Measurements from ENCODE around the gene SLC12A3. TPM values are rescaled to one million over a fixed set of nuclear protein-coding genes. Genes with fewer than 3 reads are reported as not detected.

The SLC12A3 gene
- total and polyA plus RNA-seq, 2 of the 8 experiments (the other 6 are each of a cell fraction or from before 2014, with no cell fraction given): not detected

GRCh38 chr16:56936950-56937349 lies 71.9 kb downstream of the SLC12A3 start:
- Histone ChIP-seq H3K4me1 (replicated peaks in 1 of 4; ENCODE audit: control insufficient read depth in 3 of 4, insufficient read depth in 4 of 4, low read length in 3 of 4) (peaks cover 0 to 5% (median 3%) of the 10 kb centered on the region in 4 experiments; a peak in 2 of 7 replicates), H4K91ac (replicated peaks; ENCODE audit: insufficient read length, low read length) (no peak overlapping the region), H3K79me2 (ENCODE audit: control insufficient read depth in 1 of 2, insufficient read depth in 2 of 2, low read length in 2 of 2) (peaks cover 0 to 32% of the 10 kb centered on the region in 2 experiments; a peak in 2 of 4 replicates), H2BK5ac (ENCODE audit: low read depth, low read length) (no peak overlapping the region), H3K23ac (ENCODE audit: insufficient read length) (no peak overlapping the region), H3K4ac (replicated peaks; ENCODE audit: insufficient read length, low read depth, low read length) (no peak overlapping the region), H3K9ac (replicated peaks in 1 of 4; ENCODE audit: extremely low read depth in 1 of 4, low read depth in 3 of 4, low read length in 3 of 4) (no peak overlapping the region), H4K8ac (ENCODE audit: extremely low read depth, insufficient read depth, low read length) (no peak overlapping the region), H3K56ac (replicated peaks; ENCODE audit: insufficient read length, low read depth, low read length) (no peak overlapping the region), H2BK120ac (replicated peaks; ENCODE audit: low read depth, low read length) (no peak overlapping the region), H3K4me3 (ENCODE audit: extremely low read depth in 1 of 4, insufficient read depth in 2 of 4, low read depth in 3 of 4, low read length in 4 of 4) (no peak overlapping the region), H3K9me3 (ENCODE audit: insufficient read depth in 2 of 2, low read depth in 1 of 2, low read length in 1 of 2) (no peaks in the 10 kb centered on the region), H3K23me2 (ENCODE audit: low read depth, low read length) (peaks cover 5% of the 10 kb centered on the region; the same call in 1 of the 2 replicates), H2BK12ac (ENCODE audit: low read depth, low read length) (no peak overlapping the region), H3K79me1 (ENCODE audit: low read depth, low read length) (no peaks in the 10 kb centered on the region), H4K20me1 (replicated peaks in 1 of 2; ENCODE audit: control insufficient read depth in 1 of 2, insufficient read depth in 2 of 2, low read length in 2 of 2) (peaks cover 4 to 10% of the 10 kb centered on the region in 2 experiments), H2AK5ac (ENCODE audit: low read depth, low read length) (no peak overlapping the region), H3K4me2 (ENCODE audit: insufficient read depth in 1 of 2, low read depth in 2 of 2, low read length in 2 of 2) (no peak overlapping the region), H2BK20ac (ENCODE audit: low read length) (no peak overlapping the region), H2AFZ (ENCODE audit: low read length) (no peak overlapping the region), H3K27ac (ENCODE audit: low read depth, low read length) (no peak overlapping the region), H3K14ac (ENCODE audit: insufficient read length) (no peak overlapping the region), H2BK15ac (ENCODE audit: low read length) (no peak overlapping the region), H3K27me3 (replicated peaks in 1 of 4; ENCODE audit: control insufficient read depth in 3 of 4, extremely low read depth in 1 of 4, insufficient read depth in 3 of 4, low read length in 3 of 4) (no peaks in the 10 kb centered on the region), H3K18ac (ENCODE audit: extremely low read depth, low read length) (no peak overlapping the region), H4K5ac (ENCODE audit: insufficient read length, low read depth, low read length) (no peak overlapping the region), H3K36me3 (ENCODE audit: control insufficient read depth in 2 of 4, insufficient read depth in 4 of 4, low read length in 3 of 4) (peaks cover 15 to 68% (median 51%) of the 10 kb centered on the region in 4 experiments)
- DNase-seq (ENCODE audit: low read depth in 1 of 2, low spot score in 2 of 2) (no peak), FAIRE-seq (no peak)
- ChIA-PET POLR2A (ENCODE audit: partially characterized antibody) (interaction anchor here (0.7 to 11.4 kb wide), 5 partner anchors 8 to 799 kb away, joined by 3 to 125 read pairs (median 6); partner anchors contain the start of gene KATNB1), CTCF (ENCODE audit: partially characterized antibody) (interaction anchor here (0.6 to 1.9 kb wide), 4 partner anchors 27 to 124 kb away, joined by 3 to 5 read pairs (median 3); no protein-coding TSS in a partner anchor)
- 90% methylated on average over 5 of the region's 5 CpGs; no CpG with 5 or more reads in 1 of the 2 experiments for WGBS, 2 experiments (ENCODE audit: extremely low coverage in 1 of 2, insufficient coverage in 1 of 2, insufficient read length in 1 of 2, insufficient replicate concordance in 2 of 2, low coverage in 1 of 2, low lambda C conversion rate in 2 of 2, missing lambda C conversion rate in 1 of 2)
- TF ChIP-seq CBX8 (IDR thresholded peaks at IDR 0.05; ENCODE audit: borderline replicate concordance, low read depth, low read length): no peak
- TF ChIP-seq SAP30 (IDR thresholded peaks at IDR 0.05; ENCODE audit: insufficient read depth, insufficient replicate concordance, low read length): no peak
- no peak for TF ChIP-seq YY1 (IDR thresholded peaks at IDR 0.05; ENCODE audit: low read depth, low read length)
- no peak for TF ChIP-seq E2F6 (IDR thresholded peaks at IDR 0.05)
- no peak for TF ChIP-seq SP4 (IDR thresholded peaks at IDR 0.05; ENCODE audit: low read length)
- TF ChIP-seq KDM1A (IDR thresholded peaks at IDR 0.05; ENCODE audit: borderline replicate concordance, low read length): no peak
- TF ChIP-seq RFX5 (IDR thresholded peaks at IDR 0.05; ENCODE audit: borderline replicate concordance, low read depth, low read length): no peak
- TF ChIP-seq TEAD4 (IDR thresholded peaks at IDR 0.05; ENCODE audit: low read depth, low read length): no peak
- TF ChIP-seq EP300 (IDR thresholded peaks at IDR 0.05; ENCODE audit: borderline replicate concordance in 1 of 2, low read depth in 2 of 2, low read length in 2 of 2): no peak
- TF ChIP-seq NRF1 (IDR thresholded peaks at IDR 0.05; ENCODE audit: low read depth, low read length): no peak
- no peak for TF ChIP-seq NANOG (IDR thresholded peaks at IDR 0.05; ENCODE audit: insufficient read depth, low read depth, low read length, poor library complexity, severe bottlenecking)
- no peak for TF ChIP-seq CBX5 (IDR thresholded peaks at IDR 0.05; ENCODE audit: low read depth, low read length)
- no peak for TF ChIP-seq SIN3A (conservative IDR thresholded peaks at IDR 0.05 in 1 of 2, IDR thresholded peaks at IDR 0.05 in 1 of 2; ENCODE audit: low read depth in 1 of 2, low read length in 2 of 2)

Data from H1 (cell line).